Pulmonary artery endothelial cell (primary cell): ENCODE data around the gene YPEL2. TPM values are rescaled to one million over a fixed set of nuclear protein-coding genes. Genes with fewer than 3 reads are reported as not detected.
A peak's percentile ranks its signal among the peaks of the same experiment; 100 is the strongest.
"Not testable (repeated sequence)": the region's sequence is repeated elsewhere in the genome, so short reads cannot be mapped to it uniquely, and the experiment has no call there.

Experiments
- DNase-seq: peaks from one replicate; pipeline ENCODE4 v3.0.0-alpha.2; 2011; ENCODE audit warnings: low read depth, low spot score
- total RNA-seq: library from RNA; depleted of rRNA; stranded (reverse); fragments of >200 nt; gene quantifications from 2 replicates; pipeline ENCODE4 v1.2.3, GENCODE V29; 2014

YPEL2 gene
- total RNA-seq, 1 donor from 2014 or later: 29.9 TPM

- no peak for DNase-seq
Observed at GRCh38 chr17:59375857-59376256, 44.4 kb downstream of the YPEL2 start.

GRCh38 chr17:59376506-59376905, 45.1 kb downstream of the YPEL2 start:
- DNase-seq: no peak

- peak; percentile 78 for DNase-seq
Observed at GRCh38 chr17:59377410-59377809, 46.0 kb downstream of the YPEL2 start.

GRCh38 chr17:59378675-59379074, 47.2 kb downstream of the YPEL2 start:
- peak; percentile 91 for DNase-seq

GRCh38 chr17:59380474-59380873, 49.0 kb downstream of the YPEL2 start:
- DNase-seq: no peak

DNA sequence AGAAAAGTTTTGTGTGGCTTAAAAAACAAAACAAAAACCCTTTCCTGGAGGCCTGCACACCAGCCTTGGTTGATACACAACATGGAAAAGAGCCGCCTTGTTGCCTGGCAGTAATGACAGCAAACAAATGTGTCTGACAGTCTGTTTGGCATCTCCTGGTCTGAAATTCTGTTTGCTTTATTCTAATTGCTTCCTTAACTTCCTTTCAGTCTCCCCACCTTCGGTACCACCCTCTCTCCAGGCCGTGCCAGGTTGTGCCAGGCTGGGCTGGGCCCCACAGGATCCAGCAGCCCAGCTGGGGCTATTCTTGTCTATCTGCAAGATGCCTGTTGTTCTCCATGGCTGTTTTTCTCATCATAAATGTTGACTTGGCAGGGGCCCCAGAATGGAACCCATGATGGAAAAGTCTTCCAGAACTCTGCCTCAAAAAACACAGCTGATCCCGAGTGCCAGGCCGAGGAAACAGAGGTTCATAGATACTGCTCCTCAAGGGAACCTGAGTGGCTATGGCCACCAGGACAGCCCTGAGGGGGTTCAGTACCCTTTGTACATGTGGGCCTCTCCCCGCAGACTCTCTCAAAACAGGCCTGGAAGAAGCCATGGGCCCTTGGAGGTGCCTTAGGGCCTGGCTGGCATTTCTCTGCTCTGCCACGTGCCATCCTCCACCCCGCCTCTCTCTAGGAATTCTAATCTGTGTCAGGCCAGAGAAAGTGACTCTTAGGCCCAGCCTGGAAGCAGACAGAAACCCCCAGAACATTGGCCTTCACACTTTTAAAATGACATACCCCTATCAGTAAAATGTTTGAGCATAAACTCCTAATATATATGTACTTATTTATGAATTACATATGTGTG, 50.5 kb downstream of the YPEL2 start:
- peak; percentile 64 for DNase-seq

DNA sequence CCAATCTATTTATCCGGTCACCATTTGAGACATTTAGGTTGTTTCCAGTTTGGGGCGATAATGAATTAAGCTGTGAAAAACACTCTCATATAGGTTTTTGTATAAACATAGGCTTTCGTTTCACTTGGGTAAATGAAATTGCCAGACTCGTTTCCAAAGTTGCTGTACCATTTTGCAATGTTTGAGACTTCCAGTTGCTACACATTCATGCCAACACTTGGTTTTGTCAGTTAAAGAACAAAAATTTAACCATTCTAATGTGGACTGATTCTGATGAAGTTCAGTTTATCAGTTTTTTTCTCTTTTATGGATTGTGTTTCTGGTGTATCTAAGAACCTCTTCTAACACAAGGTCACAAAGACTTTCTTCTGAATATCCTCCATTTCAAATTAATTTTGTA, 52.4 kb downstream of the YPEL2 start:
- no peak for DNase-seq

- DNase-seq: no peak
Observed at GRCh38 chr17:59387351-59388068, 56.1 kb downstream of the YPEL2 start.

DNA sequence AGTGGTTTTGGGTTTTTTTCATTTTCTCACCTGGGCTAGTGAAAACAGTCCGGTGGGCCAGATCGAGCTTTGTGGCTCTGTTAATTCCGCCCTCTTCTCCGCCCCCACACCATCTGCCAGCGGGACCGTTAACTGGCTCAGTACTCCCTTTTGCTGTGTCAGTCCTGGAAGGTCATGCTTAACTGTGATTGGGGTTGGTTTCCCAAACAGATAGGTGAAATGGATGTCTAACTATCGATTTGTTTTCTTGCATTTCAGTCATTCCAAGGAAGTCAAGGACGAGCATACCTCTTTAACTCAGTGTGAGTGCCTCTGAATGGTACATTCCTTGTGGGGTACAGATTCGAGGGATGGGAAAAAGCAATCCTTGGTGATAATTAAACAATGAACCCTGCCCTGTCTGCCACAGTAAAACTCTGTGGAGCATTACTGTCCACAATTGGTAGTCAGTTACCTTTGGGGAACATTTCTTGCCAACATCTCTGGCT, 56.7 kb downstream of the YPEL2 start:
- DNase-seq: no peak

DNA sequence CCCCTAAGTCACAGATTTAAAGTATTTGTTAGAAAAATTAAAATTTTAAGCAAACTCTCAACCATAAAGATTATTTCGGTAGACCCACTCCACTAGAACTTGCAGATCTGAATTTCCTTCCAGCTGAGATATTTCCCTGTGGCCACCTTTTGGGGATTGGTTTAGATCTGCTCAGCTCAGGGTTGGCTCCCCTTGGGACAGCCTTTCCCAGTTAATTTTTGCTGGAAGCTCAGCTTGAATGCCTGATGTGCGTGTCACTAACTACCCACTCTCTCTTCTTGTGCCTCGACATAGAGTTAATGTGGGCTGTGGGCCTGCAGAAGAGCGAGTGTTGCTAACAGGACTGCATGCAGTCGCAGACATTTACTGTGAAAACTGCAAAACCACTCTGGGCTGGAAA, 57.6 kb downstream of the YPEL2 start:
- DNase-seq: no peak

- no peak for DNase-seq
Observed at GRCh38 chr17:59391021-59391420, 59.6 kb downstream of the YPEL2 start.

DNA sequence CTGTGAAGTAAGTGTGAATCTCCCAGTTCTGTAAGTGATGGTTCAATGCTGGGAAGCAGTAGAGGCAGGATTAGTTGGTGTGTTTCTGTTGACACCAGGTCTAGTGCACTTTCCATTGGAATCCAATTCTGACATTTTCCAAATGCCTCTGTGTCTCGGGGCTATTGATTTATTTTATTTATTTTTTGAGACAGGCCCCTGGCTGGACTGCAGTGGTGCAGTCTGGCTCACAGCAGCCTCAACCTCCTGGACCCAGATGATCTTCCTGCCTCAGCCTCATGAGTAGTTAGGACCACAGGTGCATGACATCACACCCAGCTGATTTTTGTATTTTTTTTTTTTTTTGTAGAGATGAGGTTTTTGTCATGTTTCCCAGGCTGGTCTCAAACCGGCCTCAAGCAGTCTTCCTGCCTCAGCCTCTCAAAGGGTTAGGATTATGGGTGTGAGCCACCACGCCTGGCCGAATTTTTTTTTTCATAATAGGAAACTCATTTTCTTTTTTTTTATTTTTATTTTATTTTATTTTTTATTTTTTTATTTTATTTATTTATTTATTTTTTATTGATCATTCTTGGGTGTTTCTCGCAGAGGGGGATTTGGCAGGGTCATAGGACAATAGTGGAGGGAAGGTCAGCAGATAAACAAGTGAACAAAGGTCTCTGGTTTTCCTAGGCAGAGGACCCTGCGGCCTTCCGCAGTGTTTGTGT, 61.7 kb downstream of the YPEL2 start:
- DNase-seq: no peak

DNA sequence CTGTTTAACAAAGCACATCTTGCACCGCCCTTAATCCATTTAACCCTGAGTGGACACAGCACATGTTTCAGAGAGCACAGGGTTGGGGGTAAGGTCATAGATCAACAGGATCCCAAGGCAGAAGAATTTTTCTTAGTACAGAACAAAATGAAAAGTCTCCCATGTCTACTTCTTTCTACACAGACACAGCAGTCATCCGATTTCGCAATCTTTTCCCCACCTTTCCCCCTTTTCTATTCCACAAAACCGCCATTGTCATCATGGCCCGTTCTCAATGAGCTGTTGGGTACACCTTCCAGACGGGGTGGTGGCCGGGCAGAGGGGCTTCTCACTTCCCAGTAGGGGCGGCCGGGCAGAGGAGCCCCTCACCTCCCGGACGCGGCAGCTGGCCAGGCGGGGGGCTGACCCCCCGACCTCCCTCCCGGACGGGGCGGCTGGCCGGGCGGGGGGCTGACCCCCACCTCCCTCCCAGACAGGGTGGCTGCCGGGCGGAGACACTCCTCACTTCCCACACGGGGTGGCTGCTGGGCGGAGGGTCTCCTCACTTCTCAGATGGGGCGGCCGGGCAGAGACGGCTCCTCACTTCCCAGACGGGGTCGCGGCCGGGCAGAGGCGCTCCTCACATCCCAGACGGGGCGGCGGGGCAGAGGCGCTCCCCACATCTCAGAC, 62.4 kb downstream of the YPEL2 start:
- DNase-seq: not testable (repeated sequence)

- no peak for DNase-seq
Observed at GRCh38 chr17:59396134-59396826, 64.8 kb downstream of the YPEL2 start.

DNA sequence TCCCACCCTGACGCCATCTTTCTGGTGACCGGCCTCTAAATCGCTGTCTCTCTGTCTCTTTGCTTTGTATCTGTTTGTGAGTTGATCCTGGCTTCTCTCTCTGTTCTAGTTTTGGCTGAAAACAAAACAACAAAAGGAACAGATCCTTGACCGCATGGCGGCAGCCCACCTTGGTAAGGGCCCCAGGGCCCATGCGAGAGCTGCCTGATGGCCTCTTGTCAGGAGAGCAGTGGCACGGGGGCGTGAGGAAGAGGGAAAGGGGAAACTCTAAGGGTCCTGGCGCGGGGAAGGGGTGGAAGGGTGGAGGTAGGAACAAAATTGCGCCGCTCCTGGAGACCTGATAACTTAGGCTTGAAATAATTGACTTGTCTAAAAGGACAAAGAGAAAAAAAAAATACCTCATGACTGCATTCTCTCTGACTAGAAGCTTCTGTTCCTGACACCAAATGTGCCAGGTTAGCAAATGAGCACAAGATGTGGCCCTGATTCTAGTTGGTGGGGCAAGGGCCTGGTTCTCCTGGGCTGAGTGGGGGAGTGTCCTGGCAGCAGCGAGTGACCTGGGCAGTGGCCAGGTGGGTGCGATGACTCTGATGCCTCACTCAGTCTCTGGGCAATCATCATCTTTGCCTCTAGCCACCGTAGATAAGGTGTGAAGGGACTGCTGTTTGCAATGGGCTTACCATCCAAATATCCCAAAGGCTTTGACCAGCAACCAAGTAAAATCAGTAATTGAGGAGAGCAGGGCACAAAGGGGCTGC, 66.0 kb downstream of the YPEL2 start:
- DNase-seq: no peak

DNA sequence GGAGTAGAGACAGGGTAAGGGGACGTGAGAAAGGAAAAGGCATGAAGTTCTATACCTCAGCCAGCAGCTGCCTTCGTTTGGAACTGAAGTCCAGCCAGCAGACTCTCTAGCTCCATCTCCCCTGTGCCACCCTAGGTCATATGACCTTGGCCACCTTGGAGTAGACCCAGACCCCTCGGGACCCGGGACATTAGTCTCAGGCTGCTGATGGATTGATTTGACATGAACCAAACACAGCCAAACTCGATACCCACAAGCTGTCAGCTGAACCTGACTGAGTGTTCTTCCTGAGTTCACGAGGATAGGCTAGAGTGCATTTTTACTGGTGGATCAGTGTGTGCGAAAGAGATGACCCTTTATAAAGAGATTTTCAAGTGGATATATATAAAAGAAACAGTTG, 68.5 kb downstream of the YPEL2 start:
- no peak for DNase-seq

GRCh38 chr17:59400858-59401257, 69.4 kb downstream of the YPEL2 start:
- no peak for DNase-seq

DNA sequence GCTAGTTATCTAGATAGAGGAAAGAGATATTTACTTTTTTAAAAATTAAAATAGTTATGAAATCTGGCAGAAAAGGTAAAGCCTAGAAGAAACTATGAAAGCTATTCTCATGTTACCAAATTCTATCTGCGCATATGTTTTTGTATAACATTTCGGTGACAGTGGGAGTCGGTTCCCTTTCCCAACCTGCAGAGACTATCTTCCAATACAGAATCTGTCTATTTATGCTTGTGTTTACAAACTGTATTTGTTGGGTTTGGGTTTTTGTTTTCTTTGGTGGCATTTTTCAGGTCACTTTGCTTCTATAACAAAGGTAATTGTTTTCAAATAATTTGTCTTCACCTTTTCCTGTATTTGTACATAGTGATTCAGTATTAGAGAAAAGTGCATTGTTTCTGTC, 69.8 kb downstream of the YPEL2 start:
- DNase-seq: no peak

GRCh38 chr17:59401725-59402124, 70.3 kb downstream of the YPEL2 start:
- no peak for DNase-seq

- DNase-seq: no peak
Observed at GRCh38 chr17:59402760-59403159, 71.3 kb downstream of the YPEL2 start.
